SHP77 treated with DMSO at 0.1 percent for 48 hours (cell line): ENCODE data around the gene ARMS2.

Experiments
- DNase-seq: peaks from one replicate; lab custom pipeline; 2025; lab: John Stamatoyannopoulos, UW

ARMS2 gene

GRCh38 chr10:122454071-122454470 is 382 bp upstream of the ARMS2 start:
- no peak for DNase-seq

- DNase-seq, result no peak
These were observed 1.1 kb downstream of the ARMS2 start for GRCh38 chr10:122455376-122456079.

- no peak for DNase-seq
These were observed 3.5 kb downstream of the ARMS2 start for GRCh38 chr10:122457934-122458333.

- DNase-seq, result no peak
These were observed 4.2 kb downstream of the ARMS2 start for GRCh38 chr10:122458693-122459092.

GRCh38 chr10:122459561-122460273 is 5.3 kb downstream of the ARMS2 start:
- DNase-seq, result no peak

GRCh38 chr10:122460891-122461293 is 6.4 kb downstream of the ARMS2 start:
- no peak for DNase-seq

GRCh38 chr10:122461367-122461728 is 6.9 kb downstream of the ARMS2 start, which contains the start of gene HTRA1:
Gene HTRA1, plus strand, starts transcription at chr10:122461553. Its CDS starts 100 bp downstream, at chr10:122461653.
- no peak for DNase-seq

- no peak for DNase-seq
These were observed 7.5 kb downstream of the ARMS2 start for GRCh38 chr10:122461729-122462532.

GRCh38 chr10:122462533-122463465 is 8.3 kb downstream of the ARMS2 start:
- no peak for DNase-seq

GRCh38 chr10:122463466-122464249 is 9.2 kb downstream of the ARMS2 start:
- DNase-seq, result no peak

- no peak for DNase-seq
These were observed 9.7 kb downstream of the ARMS2 start for GRCh38 chr10:122464250-122464510.

GRCh38 chr10:122464586-122464985 is 10.1 kb downstream of the ARMS2 start:
- DNase-seq, result peak; percentile 25

GRCh38 chr10:122465401-122466040 is 11.1 kb downstream of the ARMS2 start:
- no peak for DNase-seq

GRCh38 chr10:122466951-122467381 is 12.5 kb downstream of the ARMS2 start:
- no peak for DNase-seq

GRCh38 chr10:122467701-122468100 is 13.2 kb downstream of the ARMS2 start:
- no peak for DNase-seq

GRCh38 chr10:122468307-122468925 is 14.0 kb downstream of the ARMS2 start:
- no peak for DNase-seq

- no peak for DNase-seq
These were observed 14.7 kb downstream of the ARMS2 start for GRCh38 chr10:122468926-122469781.

GRCh38 chr10:122469848-122470247 is 15.4 kb downstream of the ARMS2 start:
- no peak for DNase-seq

GRCh38 chr10:122471531-122472177 is 17.2 kb downstream of the ARMS2 start:
- no peak for DNase-seq
